Measurements from ENCODE around the gene CEP20. TPM values are rescaled to one million over a fixed set of nuclear protein-coding genes. Genes with fewer than 3 reads are reported as not detected.

Gene CEP20
- total and polyA plus RNA-seq, 10 of the 15 experiments (the other 5 are each of a cell fraction or from before 2014, with no cell fraction given): 33.4 to 57.8 (median 52.6) TPM

DNA sequence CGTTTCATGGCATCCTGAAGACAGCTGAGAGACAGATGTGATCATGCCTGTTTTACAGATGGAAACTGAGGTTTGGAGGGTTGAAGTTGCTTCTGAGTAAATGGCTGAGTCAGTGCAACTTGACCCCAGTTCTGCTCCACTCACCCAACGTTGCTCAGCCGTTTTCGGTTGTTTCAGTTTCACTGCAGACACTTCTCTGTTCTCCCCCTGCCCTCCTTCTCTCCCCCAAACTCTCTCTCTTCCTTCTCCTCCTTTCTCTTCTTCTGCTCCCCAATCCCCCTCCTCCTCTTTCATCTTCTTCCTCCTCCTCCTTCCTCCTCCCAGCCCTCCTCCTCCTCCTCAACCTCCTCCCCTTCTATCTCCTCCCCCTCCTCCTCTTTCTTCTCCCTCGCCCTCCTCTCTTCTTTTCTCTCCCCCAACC is 9.4 kb upstream of the CEP20 start (continued):
- TF ChIP-seq, protein P1, sequence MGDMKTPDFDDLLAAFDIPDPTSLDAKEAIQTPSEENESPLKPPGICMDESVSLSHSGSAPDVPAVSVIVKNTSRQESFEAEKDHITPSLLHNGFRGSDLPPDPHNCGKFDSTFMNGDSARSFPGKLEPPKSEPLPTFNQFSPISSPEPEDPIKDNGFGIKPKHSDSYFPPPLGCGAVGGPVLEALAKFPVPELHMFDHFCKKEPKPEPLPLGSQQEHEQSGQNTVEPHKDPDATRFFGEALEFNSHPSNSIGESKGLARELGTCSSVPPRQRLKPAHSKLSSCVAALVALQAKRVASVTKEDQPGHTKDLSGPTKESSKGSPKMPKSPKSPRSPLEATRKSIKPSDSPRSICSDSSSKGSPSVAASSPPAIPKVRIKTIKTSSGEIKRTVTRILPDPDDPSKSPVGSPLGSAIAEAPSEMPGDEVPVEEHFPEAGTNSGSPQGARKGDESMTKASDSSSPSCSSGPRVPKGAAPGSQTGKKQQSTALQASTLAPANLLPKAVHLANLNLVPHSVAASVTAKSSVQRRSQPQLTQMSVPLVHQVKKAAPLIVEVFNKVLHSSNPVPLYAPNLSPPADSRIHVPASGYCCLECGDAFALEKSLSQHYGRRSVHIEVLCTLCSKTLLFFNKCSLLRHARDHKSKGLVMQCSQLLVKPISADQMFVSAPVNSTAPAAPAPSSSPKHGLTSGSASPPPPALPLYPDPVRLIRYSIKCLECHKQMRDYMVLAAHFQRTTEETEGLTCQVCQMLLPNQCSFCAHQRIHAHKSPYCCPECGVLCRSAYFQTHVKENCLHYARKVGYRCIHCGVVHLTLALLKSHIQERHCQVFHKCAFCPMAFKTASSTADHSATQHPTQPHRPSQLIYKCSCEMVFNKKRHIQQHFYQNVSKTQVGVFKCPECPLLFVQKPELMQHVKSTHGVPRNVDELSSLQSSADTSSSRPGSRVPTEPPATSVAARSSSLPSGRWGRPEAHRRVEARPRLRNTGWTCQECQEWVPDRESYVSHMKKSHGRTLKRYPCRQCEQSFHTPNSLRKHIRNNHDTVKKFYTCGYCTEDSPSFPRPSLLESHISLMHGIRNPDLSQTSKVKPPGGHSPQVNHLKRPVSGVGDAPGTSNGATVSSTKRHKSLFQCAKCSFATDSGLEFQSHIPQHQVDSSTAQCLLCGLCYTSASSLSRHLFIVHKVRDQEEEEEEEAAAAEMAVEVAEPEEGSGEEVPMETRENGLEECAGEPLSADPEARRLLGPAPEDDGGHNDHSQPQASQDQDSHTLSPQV (IDR thresholded peaks at IDR 0.05): no peak
- TF ChIP-seq, protein P2, sequence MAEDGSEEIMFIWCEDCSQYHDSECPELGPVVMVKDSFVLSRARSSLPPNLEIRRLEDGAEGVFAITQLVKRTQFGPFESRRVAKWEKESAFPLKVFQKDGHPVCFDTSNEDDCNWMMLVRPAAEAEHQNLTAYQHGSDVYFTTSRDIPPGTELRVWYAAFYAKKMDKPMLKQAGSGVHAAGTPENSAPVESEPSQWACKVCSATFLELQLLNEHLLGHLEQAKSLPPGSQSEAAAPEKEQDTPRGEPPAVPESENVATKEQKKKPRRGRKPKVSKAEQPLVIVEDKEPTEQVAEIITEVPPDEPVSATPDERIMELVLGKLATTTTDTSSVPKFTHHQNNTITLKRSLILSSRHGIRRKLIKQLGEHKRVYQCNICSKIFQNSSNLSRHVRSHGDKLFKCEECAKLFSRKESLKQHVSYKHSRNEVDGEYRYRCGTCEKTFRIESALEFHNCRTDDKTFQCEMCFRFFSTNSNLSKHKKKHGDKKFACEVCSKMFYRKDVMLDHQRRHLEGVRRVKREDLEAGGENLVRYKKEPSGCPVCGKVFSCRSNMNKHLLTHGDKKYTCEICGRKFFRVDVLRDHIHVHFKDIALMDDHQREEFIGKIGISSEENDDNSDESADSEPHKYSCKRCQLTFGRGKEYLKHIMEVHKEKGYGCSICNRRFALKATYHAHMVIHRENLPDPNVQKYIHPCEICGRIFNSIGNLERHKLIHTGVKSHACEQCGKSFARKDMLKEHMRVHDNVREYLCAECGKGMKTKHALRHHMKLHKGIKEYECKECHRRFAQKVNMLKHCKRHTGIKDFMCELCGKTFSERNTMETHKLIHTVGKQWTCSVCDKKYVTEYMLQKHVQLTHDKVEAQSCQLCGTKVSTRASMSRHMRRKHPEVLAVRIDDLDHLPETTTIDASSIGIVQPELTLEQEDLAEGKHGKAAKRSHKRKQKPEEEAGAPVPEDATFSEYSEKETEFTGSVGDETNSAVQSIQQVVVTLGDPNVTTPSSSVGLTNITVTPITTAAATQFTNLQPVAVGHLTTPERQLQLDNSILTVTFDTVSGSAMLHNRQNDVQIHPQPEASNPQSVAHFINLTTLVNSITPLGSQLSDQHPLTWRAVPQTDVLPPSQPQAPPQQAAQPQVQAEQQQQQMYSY (CRISPR knock-in tag; IDR thresholded peaks at IDR 0.05): no peak
- TF ChIP-seq, protein P3, sequence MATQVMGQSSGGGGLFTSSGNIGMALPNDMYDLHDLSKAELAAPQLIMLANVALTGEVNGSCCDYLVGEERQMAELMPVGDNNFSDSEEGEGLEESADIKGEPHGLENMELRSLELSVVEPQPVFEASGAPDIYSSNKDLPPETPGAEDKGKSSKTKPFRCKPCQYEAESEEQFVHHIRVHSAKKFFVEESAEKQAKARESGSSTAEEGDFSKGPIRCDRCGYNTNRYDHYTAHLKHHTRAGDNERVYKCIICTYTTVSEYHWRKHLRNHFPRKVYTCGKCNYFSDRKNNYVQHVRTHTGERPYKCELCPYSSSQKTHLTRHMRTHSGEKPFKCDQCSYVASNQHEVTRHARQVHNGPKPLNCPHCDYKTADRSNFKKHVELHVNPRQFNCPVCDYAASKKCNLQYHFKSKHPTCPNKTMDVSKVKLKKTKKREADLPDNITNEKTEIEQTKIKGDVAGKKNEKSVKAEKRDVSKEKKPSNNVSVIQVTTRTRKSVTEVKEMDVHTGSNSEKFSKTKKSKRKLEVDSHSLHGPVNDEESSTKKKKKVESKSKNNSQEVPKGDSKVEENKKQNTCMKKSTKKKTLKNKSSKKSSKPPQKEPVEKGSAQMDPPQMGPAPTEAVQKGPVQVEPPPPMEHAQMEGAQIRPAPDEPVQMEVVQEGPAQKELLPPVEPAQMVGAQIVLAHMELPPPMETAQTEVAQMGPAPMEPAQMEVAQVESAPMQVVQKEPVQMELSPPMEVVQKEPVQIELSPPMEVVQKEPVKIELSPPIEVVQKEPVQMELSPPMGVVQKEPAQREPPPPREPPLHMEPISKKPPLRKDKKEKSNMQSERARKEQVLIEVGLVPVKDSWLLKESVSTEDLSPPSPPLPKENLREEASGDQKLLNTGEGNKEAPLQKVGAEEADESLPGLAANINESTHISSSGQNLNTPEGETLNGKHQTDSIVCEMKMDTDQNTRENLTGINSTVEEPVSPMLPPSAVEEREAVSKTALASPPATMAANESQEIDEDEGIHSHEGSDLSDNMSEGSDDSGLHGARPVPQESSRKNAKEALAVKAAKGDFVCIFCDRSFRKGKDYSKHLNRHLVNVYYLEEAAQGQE (IDR thresholded peaks at IDR 0.05; ENCODE audit: low read depth, low read length): no peak
- TF ChIP-seq CHD4 (IDR thresholded peaks at IDR 0.05) (no peak), BCL11A (IDR thresholded peaks at IDR 0.05; ENCODE audit: low read depth, low read length) (no peak), STAT3 (IDR thresholded peaks at IDR 0.05; ENCODE audit: low read depth, low read length) (no peak)
